Myocyte (in vitro differentiated cells): ENCODE results near the gene LDHD. TPM values are rescaled to one million over a fixed set of nuclear protein-coding genes. Genes with fewer than 3 reads are reported as not detected.

Source experiments
- DNase-seq: peaks from one replicate; pipeline ENCODE4 v3.0.0-alpha.2; 2012; ENCODE audit warnings: low read depth
- total RNA-seq: library from RNA; depleted of rRNA; stranded (reverse); fragments of >200 nt; gene quantifications from 2 replicates; pipeline ENCODE4 v1.2.3, GENCODE V29; 2014

The LDHD gene
- total RNA-seq, 1 donor from 2014 or later: 3.5 TPM

GRCh38 chr16:75063549-75064088, 53.0 kb downstream of the LDHD start:
- no peak for DNase-seq

GRCh38 chr16:75062976-75063346, 53.6 kb downstream of the LDHD start:
- no peak for DNase-seq

GRCh38 chr16:75062135-75062975, 54.2 kb downstream of the LDHD start:
- no peak for DNase-seq

Other genes starting within 250 kb of the LDHD start
- 14.8 and 15.4 TPM in 2 replicates for gene WDR59, start 131.7 kb downstream of the LDHD start, total RNA-seq
- gene ZNRF1, start 117.8 kb downstream of the LDHD start, total RNA-seq: 71.1 and 82.3 TPM in 2 replicates
- 11.1 and 12.0 TPM in 2 replicates for gene ZFP1, start 31.7 kb upstream of the LDHD start, total RNA-seq
- gene CTRB2, start 90.4 kb upstream of the LDHD start, total RNA-seq: 2.3 and 6.1 TPM in 2 replicates
- gene CTRB1, start 102.2 kb upstream of the LDHD start, total RNA-seq: 3.4 and 4.5 TPM in 2 replicates
- gene BCAR1, start 134.8 kb upstream of the LDHD start, total RNA-seq: 104 and 128 TPM in 2 replicates